Neural progenitor cell (in vitro differentiated cells): ENCODE results near the gene NHERF1. TPM values are rescaled to one million over a fixed set of nuclear protein-coding genes. Genes with fewer than 3 reads are reported as not detected.
A peak's percentile ranks its signal among the peaks of the same experiment; 100 is the strongest.

ENCODE experiments used
- DNase-seq: peaks from one replicate; pipeline ENCODE4 v3.0.0-alpha.2; 2016; ENCODE audit warnings: low spot score
- H2AFZ ChIP-seq: fragments of 200-600 bp; sonication (generic); replicated peaks from 2 replicates; pipeline ENCODE4 v1.6.1; 2016; ENCODE audit warnings: antibody characterized with exemption
- H3F3A ChIP-seq: fragments of 200-600 bp; sonication (generic); 2 replicates; pipeline ENCODE4 v1.6.1; 2016; ENCODE audit warnings: antibody characterized with exemption, low read depth
- H3K27ac ChIP-seq: fragments of 200-600 bp; sonication (generic); 2 replicates; pipeline ENCODE4 v1.5.1; 2016; ENCODE audit warnings: mild to moderate bottlenecking
- H3K27me3 ChIP-seq: fragments of 200-600 bp; sonication (generic); 2 replicates; pipeline ENCODE4 v1.6.1; 2016; ENCODE audit warnings: mild to moderate bottlenecking, moderate library complexity
- H3K36me3 ChIP-seq: fragments of 200-600 bp; sonication (generic); 2 replicates; pipeline ENCODE4 v1.5.1; 2016
- H3K4me1 ChIP-seq: fragments of 200-600 bp; sonication (generic); 2 replicates; pipeline ENCODE4 v1.6.1; 2016; ENCODE audit warnings: mixed run types
- H3K4me2 ChIP-seq: fragments of 200-600 bp; sonication (generic); 2 replicates; pipeline ENCODE4 v1.6.1; 2016
- H3K4me3 ChIP-seq: fragments of 200-600 bp; sonication (generic); 2 replicates; pipeline ENCODE4 v1.5.1; 2016
- H3K79me2 ChIP-seq: fragments of 200-600 bp; sonication (generic); 2 replicates; pipeline ENCODE4 v1.6.1; 2016; ENCODE audit warnings: low read depth
- H3K9ac ChIP-seq: fragments of 200-600 bp; sonication (generic); 2 replicates; pipeline ENCODE4 v1.6.1; 2016
- H3K9me3 ChIP-seq: fragments of 200-600 bp; sonication (generic); 2 replicates; pipeline ENCODE4 v1.5.1; 2016; ENCODE audit warnings: low read depth
- H4K20me1 ChIP-seq: fragments of 200-600 bp; sonication (generic); 2 replicates; pipeline ENCODE4 v1.6.1; 2016; ENCODE audit warnings: low read depth
- H3K27ac Mint-ChIP-seq: 3 replicates; pipeline ENCODE4 v1.8.0; 2021; ENCODE audit warnings: mixed read lengths
- H3K27me3 Mint-ChIP-seq: 2 replicates; pipeline ENCODE4 v1.8.0; 2022; ENCODE audit warnings: low read depth, mild to moderate bottlenecking, inconsistent platforms, moderate library complexity, mixed read lengths; ENCODE audit not compliant: insufficient read depth
- H3K36me3 Mint-ChIP-seq: 3 replicates; pipeline ENCODE4 v1.8.0; 2021; ENCODE audit warnings: mixed read lengths
- H3K4me1 Mint-ChIP-seq: 3 replicates; pipeline ENCODE4 v1.8.0; 2021; ENCODE audit warnings: mixed read lengths
- H3K4me3 Mint-ChIP-seq: 3 replicates; pipeline ENCODE4 v1.8.0; 2021; ENCODE audit warnings: mild to moderate bottlenecking, moderate library complexity, mixed read lengths
- H3K9me3 Mint-ChIP-seq: 3 replicates; pipeline ENCODE4 v1.8.0; 2020; ENCODE audit warnings: mixed read lengths
- CTCF ChIP-seq: fragments of 200-600 bp; sonication (generic); IDR thresholded peaks from 2 replicates; pipeline ENCODE4 v1.5.1; 2017; ENCODE audit warnings: antibody characterized with exemption, mild to moderate bottlenecking
- EZH2 ChIP-seq: fragments of 200-600 bp; sonication (generic); IDR thresholded peaks from 2 replicates; pipeline ENCODE4 v1.6.1; 2017; ENCODE audit warnings: antibody characterized with exemption, mild to moderate bottlenecking, moderate library complexity
- EZH2phosphoT487 ChIP-seq: fragments of 200-600 bp; sonication (generic); IDR thresholded peaks from 2 replicates; pipeline ENCODE4 v1.6.1; 2017; ENCODE audit warnings: antibody characterized with exemption
- total RNA-seq: library from RNA; depleted of rRNA; stranded (reverse); fragments of >200 nt; gene quantifications from 2 replicates; pipeline ENCODE4 v1.2.3, GENCODE V29; 2015; ENCODE audit warnings: low replicate concordance

Gene NHERF1
- total RNA-seq, 1 donor from 2014 or later: 27.1 TPM

GRCh38 chr17:74757931-74758847, 9.8 kb downstream of the NHERF1 start:
- no peaks in the 10 kb centered on the region for H3K27me3 ChIP-seq
- Mint-ChIP-seq H3K27me3 (peaks cover 5% of the 10 kb centered on the region), H3K4me3 (no peak overlapping the region), H3K9me3 (no peaks in the 10 kb centered on the region), H3K36me3 (peaks cover 2% of the 10 kb centered on the region), H3K27ac (peak overlapping the region; percentile 53), H3K4me1 (peaks cover 40% of the 10 kb centered on the region)
- H3K9me3 ChIP-seq: no peaks in the 10 kb centered on the region
- H3K4me1 ChIP-seq: peaks cover 60% of the 10 kb centered on the region
- no peak overlapping the region for H3K4me2 ChIP-seq
- no peak overlapping the region for H3K4me3 ChIP-seq
- peaks cover 30% of the 10 kb centered on the region for H3F3A ChIP-seq
- no peak overlapping the region for H3K9ac ChIP-seq
- peaks cover 98% of the 10 kb centered on the region for H3K79me2 ChIP-seq
- H2AFZ ChIP-seq: no peak overlapping the region
- no peaks in the 10 kb centered on the region for H3K36me3 ChIP-seq
- H3K27ac ChIP-seq: peak overlapping the region; percentile 89
- no peak for DNase-seq
- peaks cover 61% of the 10 kb centered on the region for H4K20me1 ChIP-seq
- no peak for TF ChIP-seq EZH2
- no peak for TF ChIP-seq EZH2phosphoT487
- no peak for TF ChIP-seq CTCF

GRCh38 chr17:74758848-74759168, 10.4 kb downstream of the NHERF1 start:
- H3K9me3 ChIP-seq: no peaks in the 10 kb centered on the region
- Mint-ChIP-seq H3K27me3 (peaks cover 2% of the 10 kb centered on the region), H3K27ac (peak overlapping the region; percentile 25), H3K4me3 (no peak overlapping the region), H3K9me3 (no peaks in the 10 kb centered on the region), H3K4me1 (peaks cover 46% of the 10 kb centered on the region), H3K36me3 (no peaks in the 10 kb centered on the region)
- H3K4me2 ChIP-seq: no peak overlapping the region
- no peaks in the 10 kb centered on the region for H3K36me3 ChIP-seq
- peaks cover 35% of the 10 kb centered on the region for H3F3A ChIP-seq
- H3K4me3 ChIP-seq: no peak overlapping the region
- peaks cover 58% of the 10 kb centered on the region for H4K20me1 ChIP-seq
- H3K9ac ChIP-seq: no peak overlapping the region
- H2AFZ ChIP-seq: no peak overlapping the region
- TF ChIP-seq EZH2 (no peak), EZH2phosphoT487 (no peak), CTCF (no peak)
- H3K27ac ChIP-seq: peak overlapping the region; percentile 89
- peaks cover 96% of the 10 kb centered on the region for H3K79me2 ChIP-seq
- peaks cover 66% of the 10 kb centered on the region for H3K4me1 ChIP-seq
- DNase-seq: no peak
- no peaks in the 10 kb centered on the region for H3K27me3 ChIP-seq

DNA sequence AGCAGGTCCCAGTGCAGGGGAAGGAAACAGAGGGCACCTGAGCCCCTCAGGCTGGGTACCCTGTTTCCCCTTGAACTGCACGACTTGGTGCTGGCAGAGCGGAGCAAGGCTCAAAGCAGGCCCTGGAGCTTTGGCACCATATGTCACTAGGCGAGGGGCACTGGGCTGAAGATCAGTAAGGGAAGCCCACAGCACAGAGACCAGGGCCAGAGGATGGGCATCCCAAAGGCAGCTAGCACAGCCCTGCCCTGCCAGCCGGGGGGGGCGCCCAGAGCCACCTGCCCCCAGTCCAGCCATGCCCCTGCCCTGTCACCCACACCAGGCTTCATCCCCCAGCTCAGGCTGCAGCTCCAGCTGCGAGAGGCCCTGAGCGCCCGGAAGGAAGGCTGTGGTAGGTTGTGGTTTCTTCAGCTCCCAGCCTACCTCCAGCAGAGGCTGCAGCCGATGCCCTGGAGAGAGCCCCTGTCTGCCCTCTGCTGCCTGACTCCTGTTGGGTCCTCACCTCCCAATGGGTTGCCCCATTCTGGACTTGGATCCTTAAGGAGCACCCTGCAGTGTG, 10.9 kb downstream of the NHERF1 start:
- no peak overlapping the region for H3K4me3 Mint-ChIP-seq
- H3K4me2 ChIP-seq: peak overlapping the region; percentile 72
- peaks cover 40% of the 10 kb centered on the region for H3F3A ChIP-seq
- peak overlapping the region; percentile 89 for H3K27ac ChIP-seq
- no peaks in the 10 kb centered on the region for H3K27me3 ChIP-seq
- peaks cover 71% of the 10 kb centered on the region for H3K4me1 ChIP-seq
- peaks cover 96% of the 10 kb centered on the region for H3K79me2 ChIP-seq
- H3K4me1 Mint-ChIP-seq: peaks cover 50% of the 10 kb centered on the region
- no peak overlapping the region for H3K4me3 ChIP-seq
- H3K9me3 Mint-ChIP-seq: no peaks in the 10 kb centered on the region
- no peak for DNase-seq
- no peaks in the 10 kb centered on the region for H3K36me3 ChIP-seq
- no peak overlapping the region for H3K9ac ChIP-seq
- no peak overlapping the region for H2AFZ ChIP-seq
- TF ChIP-seq EZH2phosphoT487 (no peak), EZH2 (no peak), CTCF (no peak)
- H3K27ac Mint-ChIP-seq: peak overlapping the region; percentile 76
- peaks cover 2% of the 10 kb centered on the region for H3K27me3 Mint-ChIP-seq
- peaks cover 58% of the 10 kb centered on the region for H4K20me1 ChIP-seq
- no peaks in the 10 kb centered on the region for H3K9me3 ChIP-seq
- no peaks in the 10 kb centered on the region for H3K36me3 Mint-ChIP-seq
